Activated T-cell treated with anti-CD3 and anti-CD28 coated beads, Interleukin-2, amount 50 U/mL, for 72 hours (primary cell): ENCODE results near the gene MRPL37. TPM values are rescaled to one million over a fixed set of nuclear protein-coding genes. Genes with fewer than 3 reads are reported as not detected.

Experiments used
- ATAC-seq, 2 donors: fragments of 150-1000 bp; cut with Tn5 transposase; replicated peaks in 1 of 2; 2 replicates each; pipeline ENCODE4 v1.10.0; 2021; ENCODE audit warnings: moderate library complexity in 2 of 2, mild to moderate bottlenecking in 1 of 2
- DNase-seq, 2 donors: peaks; one replicate each; pipeline ENCODE4 v3.0.0; 2021 to 2022; ENCODE audit warnings: mixed read lengths in 1 of 2
- H3K27ac Mint-ChIP-seq: one replicate; pipeline ENCODE4 v1.8.0; 2022; ENCODE audit warnings: mild to moderate bottlenecking, moderate library complexity, mixed read lengths
- H3K27me3 Mint-ChIP-seq: one replicate; pipeline ENCODE4 v1.8.0; 2022; ENCODE audit warnings: low read depth, mixed read lengths
- H3K36me3 Mint-ChIP-seq, 2 donors: one replicate each; pipeline ENCODE4 v1.8.0; 2022; ENCODE audit warnings: mixed read lengths in 2 of 2, mild to moderate bottlenecking in 1 of 2; ENCODE audit not compliant: insufficient read depth in 2 of 2
- H3K4me1 Mint-ChIP-seq: one replicate; pipeline ENCODE4 v1.8.0; 2022; ENCODE audit warnings: low read depth, mixed read lengths
- H3K4me3 Mint-ChIP-seq, 2 donors: one replicate each; pipeline ENCODE4 v1.8.0; 2022; ENCODE audit warnings: mild to moderate bottlenecking in 2 of 2, mixed read lengths in 2 of 2, moderate library complexity in 2 of 2
- H3K9me3 Mint-ChIP-seq, 2 donors: one replicate each; pipeline ENCODE4 v1.8.0; 2022; ENCODE audit warnings: mixed read lengths in 2 of 2
- total RNA-seq, 2 donors: library from RNA; stranded (reverse); gene quantifications; one replicate each; pipeline ENCODE4 v1.2.3, GENCODE V29; 2022

MRPL37 gene
- total RNA-seq, 2 donors from 2014 or later = 150 to 166 TPM

GRCh38 chr1:54241364-54241763, 41.4 kb downstream of the MRPL37 start:
- Mint-ChIP-seq H3K9me3 (no peaks in the 10 kb centered on the region), H3K27me3 (no peaks in the 10 kb centered on the region), H3K27ac (no peak overlapping the region), H3K4me1 (peaks cover 9% of the 10 kb centered on the region), H3K36me3 (peaks cover 2 to 4% of the 10 kb centered on the region in 2 donors), H3K4me3 (no peak overlapping the region)
- DNase-seq = no peak
- ATAC-seq = no peak

GRCh38 chr1:54243022-54243421, 43.1 kb downstream of the MRPL37 start:
- Mint-ChIP-seq H3K36me3 (no peaks in the 10 kb centered on the region), H3K27ac (no peak overlapping the region), H3K27me3 (no peaks in the 10 kb centered on the region), H3K9me3 (no peaks in the 10 kb centered on the region), H3K4me1 (no peaks in the 10 kb centered on the region), H3K4me3 (no peak overlapping the region)
- ATAC-seq (no peak), DNase-seq (no peak)

GRCh38 chr1:54244655-54245054, 44.7 kb downstream of the MRPL37 start:
- H3K27ac Mint-ChIP-seq = no peak overlapping the region
- ATAC-seq = no peak

GRCh38 chr1:54245501-54245900, 45.5 kb downstream of the MRPL37 start:
- H3K4me3 Mint-ChIP-seq = no peak overlapping the region
- DNase-seq (no peak), ATAC-seq (no peak)
- no peaks in the 10 kb centered on the region for H3K36me3 Mint-ChIP-seq
- no peak overlapping the region for H3K27ac Mint-ChIP-seq
- no peaks in the 10 kb centered on the region for H3K9me3 Mint-ChIP-seq
- no peaks in the 10 kb centered on the region for H3K4me1 Mint-ChIP-seq
- no peaks in the 10 kb centered on the region for H3K27me3 Mint-ChIP-seq

More at GRCh38 chr1:54244655-54245054, 44.7 kb downstream of the MRPL37 start:
- Mint-ChIP-seq H3K9me3 (no peaks in the 10 kb centered on the region), H3K4me3 (no peak overlapping the region), H3K4me1 (no peaks in the 10 kb centered on the region), H3K27me3 (no peaks in the 10 kb centered on the region), H3K36me3 (no peaks in the 10 kb centered on the region)
- no peak for DNase-seq

- H3K36me3 Mint-ChIP-seq = no peaks in the 10 kb centered on the region
- H3K27me3 Mint-ChIP-seq = no peaks in the 10 kb centered on the region
- no peaks in the 10 kb centered on the region for H3K9me3 Mint-ChIP-seq
- H3K4me3 Mint-ChIP-seq = no peak overlapping the region
- ATAC-seq (no peak), DNase-seq (no peak)
- no peaks in the 10 kb centered on the region for H3K4me1 Mint-ChIP-seq
- no peak overlapping the region for H3K27ac Mint-ChIP-seq
Measured at GRCh38 chr1:54246116-54246721, 46.3 kb downstream of the MRPL37 start.

- no peak overlapping the region for H3K4me3 Mint-ChIP-seq
- no peaks in the 10 kb centered on the region for H3K27me3 Mint-ChIP-seq
- no peaks in the 10 kb centered on the region for H3K36me3 Mint-ChIP-seq
- DNase-seq (no peak), ATAC-seq (no peak)
- H3K4me1 Mint-ChIP-seq = no peaks in the 10 kb centered on the region
- H3K27ac Mint-ChIP-seq = no peak overlapping the region
- H3K9me3 Mint-ChIP-seq = no peaks in the 10 kb centered on the region
Measured at GRCh38 chr1:54247863-54248515, 48.0 kb downstream of the MRPL37 start.

- DNase-seq = no peak
- ATAC-seq = no peak
- Mint-ChIP-seq H3K27ac (peak overlapping the region; percentile 16), H3K36me3 (no peaks in the 10 kb centered on the region), H3K9me3 (no peaks in the 10 kb centered on the region), H3K4me3 (no peak overlapping the region), H3K27me3 (no peaks in the 10 kb centered on the region), H3K4me1 (no peaks in the 10 kb centered on the region)
Measured at GRCh38 chr1:54248966-54249365, 49.0 kb downstream of the MRPL37 start.

GRCh38 chr1:54249819-54250435, 50.0 kb downstream of the MRPL37 start:
- no peak for DNase-seq
- Mint-ChIP-seq H3K4me1 (no peaks in the 10 kb centered on the region), H3K27me3 (no peaks in the 10 kb centered on the region), H3K36me3 (no peaks in the 10 kb centered on the region), H3K9me3 (no peaks in the 10 kb centered on the region), H3K4me3 (no peak overlapping the region), H3K27ac (peak overlapping the region; percentile 60)
- no peak for ATAC-seq

- ATAC-seq (no peak), DNase-seq (no peak)
- Mint-ChIP-seq H3K27ac (no peak overlapping the region), H3K36me3 (no peaks in the 10 kb centered on the region), H3K9me3 (no peaks in the 10 kb centered on the region), H3K4me3 (no peak overlapping the region), H3K27me3 (no peaks in the 10 kb centered on the region), H3K4me1 (no peaks in the 10 kb centered on the region)
Measured at GRCh38 chr1:54250670-54251069, 50.7 kb downstream of the MRPL37 start.

GRCh38 chr1:54252371-54252936, 52.5 kb downstream of the MRPL37 start:
- Mint-ChIP-seq H3K4me3 (no peak overlapping the region), H3K4me1 (no peaks in the 10 kb centered on the region), H3K27ac (peak overlapping the region; percentile 14), H3K9me3 (no peaks in the 10 kb centered on the region), H3K36me3 (no peaks in the 10 kb centered on the region), H3K27me3 (no peaks in the 10 kb centered on the region)
- no peak for ATAC-seq
- DNase-seq = no peak

- ATAC-seq (peak; percentile 33 to 34), DNase-seq (no peak)
- no peak overlapping the region for H3K27ac Mint-ChIP-seq
- H3K4me1 Mint-ChIP-seq = no peaks in the 10 kb centered on the region
- no peak overlapping the region for H3K4me3 Mint-ChIP-seq
- no peaks in the 10 kb centered on the region for H3K36me3 Mint-ChIP-seq
- H3K27me3 Mint-ChIP-seq = no peaks in the 10 kb centered on the region
- H3K9me3 Mint-ChIP-seq = no peaks in the 10 kb centered on the region
Measured at GRCh38 chr1:54253480-54253879, 53.5 kb downstream of the MRPL37 start.

- H3K36me3 Mint-ChIP-seq = no peaks in the 10 kb centered on the region
- no peaks in the 10 kb centered on the region for H3K27me3 Mint-ChIP-seq
- no peak overlapping the region for H3K27ac Mint-ChIP-seq
- H3K4me3 Mint-ChIP-seq = no peak overlapping the region
- H3K9me3 Mint-ChIP-seq = no peaks in the 10 kb centered on the region
- no peak for DNase-seq
- H3K4me1 Mint-ChIP-seq = no peaks in the 10 kb centered on the region
- ATAC-seq = no peak
Measured at GRCh38 chr1:54254055-54254454, 54.1 kb downstream of the MRPL37 start.

GRCh38 chr1:54255026-54255702, 55.2 kb downstream of the MRPL37 start:
- Mint-ChIP-seq H3K4me1 (no peaks in the 10 kb centered on the region), H3K27ac (no peak overlapping the region), H3K9me3 (no peaks in the 10 kb centered on the region), H3K4me3 (no peak overlapping the region), H3K27me3 (no peaks in the 10 kb centered on the region), H3K36me3 (no peaks in the 10 kb centered on the region)
- DNase-seq = no peak
- ATAC-seq = no peak
